ENCODE results near the gene ARX. TPM values are rescaled to one million over a fixed set of nuclear protein-coding genes. Genes with fewer than 3 reads are reported as not detected.
A peak's percentile ranks its signal among the peaks of the same experiment; 100 is the strongest.

ARX gene
- total RNA-seq, 1 donor from 2014 or later: 5.8 TPM

DNA sequence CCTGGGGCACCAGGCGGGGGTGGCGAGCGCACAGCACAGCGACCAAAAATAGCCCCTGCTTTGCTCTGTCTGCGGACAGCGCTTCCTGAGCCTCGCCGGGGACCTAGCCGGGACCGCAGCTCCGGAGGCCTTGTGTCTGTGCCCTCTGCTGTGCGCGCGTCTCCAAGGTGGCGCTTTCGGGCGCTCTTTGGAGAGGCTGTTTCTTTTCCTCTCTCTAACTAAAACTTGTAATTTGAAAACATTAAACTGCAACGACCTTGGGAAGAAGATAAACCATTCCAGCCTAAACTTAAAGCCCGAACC, 3.4 kb downstream of the ARX start:
- H3K27me3 Mint-ChIP-seq: peaks cover 95% of the 10 kb centered on the region
- peaks cover 2% of the 10 kb centered on the region for H3K4me1 Mint-ChIP-seq (ENCODE audit: low read depth)
- H3K27ac Mint-ChIP-seq: no peak overlapping the region
- H3K4me3 Mint-ChIP-seq (ENCODE audit: low read depth): peak overlapping the region; percentile 55
- no peak for DNase-seq (ENCODE audit: low spot score, unreplicated experiment)
- no peaks in the 10 kb centered on the region for H3K36me3 Mint-ChIP-seq (ENCODE audit: insufficient read depth)
- no peaks in the 10 kb centered on the region for H3K9me3 Mint-ChIP-seq (ENCODE audit: low read depth)
- TF ChIP-seq, protein P1, sequence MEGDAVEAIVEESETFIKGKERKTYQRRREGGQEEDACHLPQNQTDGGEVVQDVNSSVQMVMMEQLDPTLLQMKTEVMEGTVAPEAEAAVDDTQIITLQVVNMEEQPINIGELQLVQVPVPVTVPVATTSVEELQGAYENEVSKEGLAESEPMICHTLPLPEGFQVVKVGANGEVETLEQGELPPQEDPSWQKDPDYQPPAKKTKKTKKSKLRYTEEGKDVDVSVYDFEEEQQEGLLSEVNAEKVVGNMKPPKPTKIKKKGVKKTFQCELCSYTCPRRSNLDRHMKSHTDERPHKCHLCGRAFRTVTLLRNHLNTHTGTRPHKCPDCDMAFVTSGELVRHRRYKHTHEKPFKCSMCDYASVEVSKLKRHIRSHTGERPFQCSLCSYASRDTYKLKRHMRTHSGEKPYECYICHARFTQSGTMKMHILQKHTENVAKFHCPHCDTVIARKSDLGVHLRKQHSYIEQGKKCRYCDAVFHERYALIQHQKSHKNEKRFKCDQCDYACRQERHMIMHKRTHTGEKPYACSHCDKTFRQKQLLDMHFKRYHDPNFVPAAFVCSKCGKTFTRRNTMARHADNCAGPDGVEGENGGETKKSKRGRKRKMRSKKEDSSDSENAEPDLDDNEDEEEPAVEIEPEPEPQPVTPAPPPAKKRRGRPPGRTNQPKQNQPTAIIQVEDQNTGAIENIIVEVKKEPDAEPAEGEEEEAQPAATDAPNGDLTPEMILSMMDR (IDR thresholded peaks at IDR 0.05; ENCODE audit: unreplicated experiment): no peak

DNA sequence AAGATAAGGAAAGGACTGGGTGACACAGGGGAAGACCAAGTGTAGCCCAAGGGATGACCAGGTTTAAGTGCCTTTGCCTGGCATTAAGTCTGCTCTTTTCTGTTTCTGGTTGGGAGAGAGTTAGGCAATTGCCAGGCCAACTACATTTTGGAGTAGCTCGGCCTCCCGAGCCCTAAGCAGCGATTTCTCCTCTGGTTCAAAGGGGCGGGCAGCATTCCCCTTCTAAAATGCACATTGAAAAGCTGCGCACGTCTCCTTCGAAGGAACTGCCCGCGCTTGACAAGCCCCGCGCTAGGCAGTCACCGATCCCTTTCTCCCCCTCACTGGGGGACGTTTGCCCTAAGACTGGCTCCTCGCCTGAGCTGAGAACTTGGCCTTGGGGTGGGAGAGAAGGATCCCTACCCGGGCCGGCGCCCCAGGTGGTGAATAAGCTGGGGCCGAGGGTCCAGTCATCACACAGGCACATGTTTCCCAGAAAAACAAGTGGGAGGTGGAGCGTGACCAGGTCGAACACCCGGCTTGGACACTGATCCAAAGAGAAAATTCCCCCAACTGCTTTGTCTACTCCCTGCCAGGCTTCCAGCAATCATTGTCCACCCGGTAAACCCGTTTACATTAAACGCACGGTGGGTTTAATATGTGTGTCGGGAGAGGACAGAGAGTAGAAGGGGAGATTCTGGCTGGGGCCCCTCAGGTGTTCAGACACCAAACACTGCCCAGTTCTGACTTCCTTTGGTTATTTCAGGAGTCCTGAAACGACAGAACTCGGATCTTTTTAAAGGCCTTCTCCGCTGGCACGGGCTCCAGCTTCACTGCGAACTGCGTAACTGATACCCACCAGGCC, 4.0 kb downstream of the ARX start:
- H3K9me3 Mint-ChIP-seq (ENCODE audit: low read depth): no peaks in the 10 kb centered on the region
- DNase-seq (ENCODE audit: low spot score, unreplicated experiment): no peak
- no peaks in the 10 kb centered on the region for H3K36me3 Mint-ChIP-seq (ENCODE audit: insufficient read depth)
- TF ChIP-seq, protein P1 (IDR thresholded peaks at IDR 0.05; ENCODE audit: unreplicated experiment): no peak
- H3K4me3 Mint-ChIP-seq (ENCODE audit: low read depth): peak overlapping the region; percentile 55
- H3K27me3 Mint-ChIP-seq: peaks cover 92% of the 10 kb centered on the region
- H3K27ac Mint-ChIP-seq: no peak overlapping the region
- peaks cover 1% of the 10 kb centered on the region for H3K4me1 Mint-ChIP-seq (ENCODE audit: low read depth)

DNA sequence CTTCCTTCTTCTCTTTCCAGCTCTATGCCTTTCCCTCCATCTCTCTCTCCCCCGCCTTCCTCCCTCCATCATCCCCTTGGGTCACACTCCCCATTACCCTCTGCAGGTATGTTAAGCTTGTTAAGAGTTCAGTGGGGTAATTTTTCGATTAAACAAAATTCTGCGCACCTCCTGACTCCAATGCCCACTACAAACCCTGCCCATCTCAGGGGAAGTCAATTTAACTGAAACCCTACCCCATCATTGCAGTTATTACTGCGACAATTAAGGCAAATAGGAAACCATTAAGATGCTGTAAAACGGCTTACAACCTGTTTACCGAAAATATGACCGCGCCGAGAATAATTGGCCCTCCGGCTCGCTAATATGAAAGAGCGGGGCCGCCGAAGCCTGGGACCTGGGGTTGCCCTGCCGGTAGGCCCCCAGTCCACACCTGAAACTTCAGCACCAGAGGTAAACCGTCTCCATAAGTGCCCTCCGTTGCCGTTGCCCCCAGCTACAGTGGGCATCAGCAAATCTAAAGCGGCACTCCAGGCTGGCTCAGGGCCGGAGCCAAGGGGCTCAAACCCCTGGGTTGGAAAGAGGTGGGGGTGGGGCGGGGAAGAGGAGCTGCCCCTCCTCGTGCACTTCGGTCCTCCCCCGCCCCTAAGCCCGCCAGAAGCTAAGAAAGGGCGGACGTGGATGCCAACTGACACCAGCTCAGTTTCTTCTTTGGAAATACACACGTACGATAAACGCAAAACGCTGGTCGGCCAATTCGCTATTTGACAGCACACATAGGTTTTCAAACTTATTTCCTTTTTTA, 4.8 kb downstream of the ARX start:
- no peak for DNase-seq (ENCODE audit: low spot score, unreplicated experiment)
- Mint-ChIP-seq H3K4me3 (ENCODE audit: low read depth) (no peak overlapping the region), H3K27me3 (peaks cover 92% of the 10 kb centered on the region), H3K9me3 (ENCODE audit: low read depth) (no peaks in the 10 kb centered on the region), H3K36me3 (ENCODE audit: insufficient read depth) (no peaks in the 10 kb centered on the region), H3K4me1 (ENCODE audit: low read depth) (peaks cover 1% of the 10 kb centered on the region), H3K27ac (peak overlapping the region; percentile 56)
- TF ChIP-seq, protein P1 (IDR thresholded peaks at IDR 0.05; ENCODE audit: unreplicated experiment): no peak

DNA sequence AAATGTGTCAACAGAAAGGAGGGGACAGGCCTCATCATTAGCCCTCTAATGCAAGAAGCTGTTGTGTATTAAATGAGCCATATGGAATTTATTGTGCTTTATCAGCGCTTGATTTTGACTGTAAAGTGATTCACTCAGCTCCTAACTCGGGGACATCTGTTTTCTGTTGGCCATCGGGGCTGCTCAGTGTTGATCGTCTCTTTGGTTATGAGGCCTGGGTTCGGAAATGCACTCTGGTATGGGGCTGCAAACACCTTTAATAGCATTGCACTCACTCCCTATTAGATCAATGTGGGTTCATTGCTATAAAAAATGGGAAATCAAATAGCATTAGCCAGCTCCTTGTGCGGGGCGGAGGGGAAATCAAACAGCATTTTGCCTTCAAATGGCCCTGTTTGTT, 6.4 kb downstream of the ARX start:
- Mint-ChIP-seq H3K9me3 (ENCODE audit: low read depth) (no peaks in the 10 kb centered on the region), H3K27me3 (peaks cover 82% of the 10 kb centered on the region), H3K36me3 (ENCODE audit: insufficient read depth) (no peaks in the 10 kb centered on the region), H3K27ac (no peak overlapping the region), H3K4me3 (ENCODE audit: low read depth) (no peak overlapping the region), H3K4me1 (ENCODE audit: low read depth) (peaks cover 4% of the 10 kb centered on the region)
- TF ChIP-seq, protein P1 (IDR thresholded peaks at IDR 0.05; ENCODE audit: unreplicated experiment): no peak
- DNase-seq (ENCODE audit: low spot score, unreplicated experiment): no peak

All from progenitor cell of endocrine pancreas (in vitro differentiated cells).